Ishikawa (cell line): Measurements from ENCODE around the gene AGPAT1.

Source experiments
- CEBPB ChIP-seq: IDR thresholded peaks from 2 replicates; pipeline ENCODE4 v1.6.1; 2012
- CREB1 ChIP-seq: IDR thresholded peaks from 2 replicates; pipeline ENCODE4 v1.6.1; 2012; ENCODE audit warnings: low read depth
- EGR1 ChIP-seq: IDR thresholded peaks from 2 replicates; pipeline ENCODE4 v1.6.1; 2012
- EP300 ChIP-seq: IDR thresholded peaks from 2 replicates; pipeline ENCODE4 v1.6.1; 2012; ENCODE audit warnings: borderline replicate concordance
- FOXM1 ChIP-seq: IDR thresholded peaks from 2 replicates; pipeline ENCODE4 v1.6.1; 2012; ENCODE audit warnings: low read depth, borderline replicate concordance
- MAX ChIP-seq: IDR thresholded peaks from 2 replicates; pipeline ENCODE4 v1.6.1; 2012
- NFIC ChIP-seq: IDR thresholded peaks from 2 replicates; pipeline ENCODE4 v1.6.1; 2012
- RAD21 ChIP-seq: IDR thresholded peaks from 2 replicates; pipeline ENCODE4 v1.6.1; 2012; ENCODE audit warnings: low read depth
- REST ChIP-seq: IDR thresholded peaks from 2 replicates; pipeline ENCODE4 v1.6.1; 2012; ENCODE audit warnings: low read depth, mild to moderate bottlenecking
- TAF1 ChIP-seq: IDR thresholded peaks from 2 replicates; pipeline ENCODE4 v1.6.1; 2012; ENCODE audit warnings: low read depth, mild to moderate bottlenecking
- TCF12 ChIP-seq: IDR thresholded peaks from 2 replicates; pipeline ENCODE4 v1.6.1; 2012; ENCODE audit warnings: low read depth
- USF1 ChIP-seq: IDR thresholded peaks from 2 replicates; pipeline ENCODE4 v1.6.1; 2012
- YY1 ChIP-seq: IDR thresholded peaks from 2 replicates; pipeline ENCODE4 v1.6.1; 2012; ENCODE audit warnings: low read depth
- ZBTB7A ChIP-seq: IDR thresholded peaks from 2 replicates; pipeline ENCODE4 v1.6.1; 2012; ENCODE audit warnings: low read depth

The AGPAT1 gene

GRCh38 chr6:32222333-32223230 is 46.7 kb upstream of the AGPAT1 start:
- TF ChIP-seq CEBPB, result no peak
- TF ChIP-seq EP300, result no peak
- no peak for TF ChIP-seq YY1
- TF ChIP-seq REST, result no peak
- no peak for TF ChIP-seq EGR1
- TF ChIP-seq CREB1, result no peak
- TF ChIP-seq NFIC, result no peak
- TF ChIP-seq TAF1, result no peak
- no peak for TF ChIP-seq TCF12

- TF ChIP-seq EGR1, result no peak
- TF ChIP-seq RAD21, result no peak
- no peak for TF ChIP-seq CREB1
- no peak for TF ChIP-seq FOXM1
- no peak for TF ChIP-seq NFIC
- no peak for TF ChIP-seq MAX
- TF ChIP-seq YY1, result no peak
- no peak for TF ChIP-seq ZBTB7A
- TF ChIP-seq EP300, result no peak
- no peak for TF ChIP-seq REST
- TF ChIP-seq TCF12, result no peak
Observed at GRCh38 chr6:32220021-32220420, 44.1 kb upstream of the AGPAT1 start.

GRCh38 chr6:32218167-32218566 is 42.3 kb upstream of the AGPAT1 start:
- TF ChIP-seq USF1, result no peak
- no peak for TF ChIP-seq FOXM1
- TF ChIP-seq EP300, result no peak
- no peak for TF ChIP-seq YY1
- no peak for TF ChIP-seq NFIC

GRCh38 chr6:32216998-32217397 is 41.1 kb upstream of the AGPAT1 start:
- no peak for TF ChIP-seq NFIC
- TF ChIP-seq YY1, result no peak
- no peak for TF ChIP-seq TAF1
- no peak for TF ChIP-seq EGR1
- TF ChIP-seq EP300, result no peak
- TF ChIP-seq REST, result no peak
- TF ChIP-seq CEBPB, result no peak
- TF ChIP-seq ZBTB7A, result no peak
- TF ChIP-seq RAD21, result no peak
- no peak for TF ChIP-seq USF1

- TF ChIP-seq YY1 (no peak), EP300 (no peak), CEBPB (no peak), REST (no peak), CREB1 (no peak), TCF12 (no peak)
Observed at GRCh38 chr6:32216285-32216684, 40.4 kb upstream of the AGPAT1 start.
